GM06990 (cell line): ENCODE data around the gene CAMKMT.

Experiments
- DNase-seq: peaks from one replicate; pipeline ENCODE4 v3.0.0-alpha.2; 2011; ENCODE audit not compliant: insufficient read length; ENCODE audit errors: extremely low read depth
- H3K27me3 ChIP-seq: replicated peaks from 2 replicates; pipeline ENCODE4 v1.6.0; 2011; ENCODE audit warnings: low read length; ENCODE audit not compliant: control insufficient read depth, insufficient read depth
- H3K36me3 ChIP-seq: 2 replicates; pipeline ENCODE4 v1.5.1; 2011; ENCODE audit warnings: low read length; ENCODE audit not compliant: control insufficient read depth, insufficient read depth
- H3K4me3 ChIP-seq: replicated peaks from 2 replicates; pipeline ENCODE4 v1.5.1; 2011; ENCODE audit warnings: low read depth, mild to moderate bottlenecking, control low read depth, low read length
- CTCF ChIP-seq: IDR thresholded peaks from 2 replicates; pipeline ENCODE4 v1.5.1; 2011; ENCODE audit warnings: low read length, control low read depth, mild to moderate bottlenecking, inconsistent platforms; ENCODE audit not compliant: insufficient read depth, poor library complexity, severe bottlenecking

CAMKMT gene

GRCh38 chr2:44736270-44736942, 374.7 kb downstream of the CAMKMT start:
- no peak for DNase-seq
- H3K4me3 ChIP-seq: no peak overlapping the region
- no peak for TF ChIP-seq CTCF

GRCh38 chr2:44740678-44741077, 378.9 kb downstream of the CAMKMT start:
- no peak for DNase-seq
- TF ChIP-seq CTCF: no peak
- no peaks in the 10 kb centered on the region for H3K27me3 ChIP-seq

More at GRCh38 chr2:44736270-44736942, 374.7 kb downstream of the CAMKMT start:
- H3K36me3 ChIP-seq: no peaks in the 10 kb centered on the region
- H3K27me3 ChIP-seq: no peaks in the 10 kb centered on the region

GRCh38 chr2:44741507-44741906, 379.8 kb downstream of the CAMKMT start:
- no peak overlapping the region for H3K4me3 ChIP-seq
- no peak for TF ChIP-seq CTCF
- DNase-seq: no peak

More at GRCh38 chr2:44740678-44741077, 378.9 kb downstream of the CAMKMT start:
- Histone ChIP-seq H3K36me3 (no peaks in the 10 kb centered on the region), H3K4me3 (no peak overlapping the region)

GRCh38 chr2:44742057-44742456, 380.3 kb downstream of the CAMKMT start:
- Histone ChIP-seq H3K36me3 (no peaks in the 10 kb centered on the region), H3K4me3 (no peak overlapping the region), H3K27me3 (no peaks in the 10 kb centered on the region)
- TF ChIP-seq CTCF: no peak
- DNase-seq: no peak

More at GRCh38 chr2:44741507-44741906, 379.8 kb downstream of the CAMKMT start:
- Histone ChIP-seq H3K27me3 (no peaks in the 10 kb centered on the region), H3K36me3 (no peaks in the 10 kb centered on the region)

GRCh38 chr2:44743473-44743872, 381.7 kb downstream of the CAMKMT start:
- H3K36me3 ChIP-seq: no peaks in the 10 kb centered on the region
- no peak overlapping the region for H3K4me3 ChIP-seq
- TF ChIP-seq CTCF: no peak
- no peaks in the 10 kb centered on the region for H3K27me3 ChIP-seq
- no peak for DNase-seq
